GM18861 (cell line): ENCODE results near the gene CMKLR1.
A peak's percentile ranks its signal among the peaks of the same experiment; 100 is the strongest.

Experiments
- ATAC-seq: cut with Tn5 transposase; IDR thresholded peaks from one replicate; pipeline ENCODE4 v1.9.1; 2021; ENCODE audit not compliant: unreplicated experiment

CMKLR1 gene

DNA sequence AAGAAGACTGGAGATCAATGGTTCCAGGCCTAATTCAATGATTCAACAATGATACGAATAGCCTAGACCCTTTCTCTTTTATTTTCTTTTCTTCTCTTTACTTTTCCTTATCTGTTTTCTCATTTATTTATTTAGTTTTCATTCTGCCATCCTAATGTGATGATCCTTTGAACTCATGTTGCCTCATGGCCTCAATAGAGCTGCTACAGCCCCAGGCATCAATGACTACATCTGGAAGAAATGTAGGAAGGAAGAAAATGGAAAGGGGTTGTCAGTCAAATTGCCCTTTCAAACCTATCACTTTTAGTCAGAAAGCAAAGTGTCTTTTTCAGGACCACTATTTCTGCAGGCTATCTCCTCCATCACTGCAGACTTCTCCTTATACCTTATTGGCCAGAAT is 69.9 kb downstream of the CMKLR1 start:
- ATAC-seq, result no peak

DNA sequence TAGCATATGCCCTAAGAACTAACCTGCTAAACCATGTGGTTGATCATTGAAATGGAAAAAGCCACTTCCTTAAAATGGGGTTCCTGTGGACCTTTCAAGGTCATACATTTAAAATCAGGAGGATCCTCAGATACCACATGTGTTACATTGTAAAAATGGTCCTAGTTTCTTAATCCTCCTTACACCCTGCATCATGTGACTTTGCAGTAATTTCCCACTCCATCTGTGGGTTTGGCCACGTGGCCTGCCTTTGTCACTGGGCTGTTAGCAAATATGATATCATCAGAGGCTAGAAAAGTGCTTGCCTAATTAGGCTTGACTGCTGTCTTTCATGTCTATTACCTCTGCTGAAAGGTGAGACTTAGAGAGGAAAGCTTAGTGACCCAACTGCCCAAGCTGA is 70.7 kb downstream of the CMKLR1 start:
- ATAC-seq, result peak; percentile 39

DNA sequence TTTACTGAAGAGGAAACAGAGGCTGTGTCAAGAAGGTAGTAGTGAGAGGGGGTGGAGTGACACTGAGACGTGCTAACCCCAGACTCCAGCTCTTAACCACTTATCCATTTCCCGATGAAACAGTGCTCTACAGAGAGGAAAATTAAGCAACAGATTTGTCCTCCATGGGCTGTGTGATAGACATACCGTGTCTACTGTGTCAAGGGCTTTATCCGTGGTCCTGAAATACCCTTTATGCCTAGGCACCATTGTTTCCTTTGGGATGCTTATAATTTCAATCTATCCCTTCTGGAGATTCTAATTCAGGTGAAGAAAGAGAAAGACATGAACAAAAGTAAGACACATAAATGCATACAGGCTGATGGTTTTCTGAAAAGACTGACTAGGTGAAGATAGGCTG is 71.7 kb downstream of the CMKLR1 start:
- ATAC-seq, result no peak

GRCh38 chr12:108266131-108266530 is 73.0 kb downstream of the CMKLR1 start:
- no peak for ATAC-seq

DNA sequence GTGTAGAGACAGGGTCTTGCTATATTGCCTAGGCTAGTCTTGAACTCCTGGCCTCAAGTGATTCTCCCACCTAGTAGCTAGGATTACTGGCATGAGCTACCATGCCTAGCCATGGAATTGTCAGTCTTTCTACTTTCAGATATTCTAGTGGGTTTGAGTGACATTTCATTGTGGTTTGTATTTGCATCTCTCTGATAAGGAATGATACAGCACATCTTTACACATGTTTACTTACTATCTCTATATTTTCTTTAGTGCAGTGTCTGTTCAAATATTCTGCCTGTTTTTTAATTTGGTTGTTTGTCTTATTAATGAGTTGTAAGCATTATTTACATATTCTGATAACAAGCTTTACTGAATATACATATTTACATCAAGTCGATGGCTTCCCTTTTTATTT is 73.6 kb downstream of the CMKLR1 start:
- no peak for ATAC-seq

GRCh38 chr12:108260969-108261368 is 78.1 kb downstream of the CMKLR1 start:
- no peak for ATAC-seq

GRCh38 chr12:108260039-108260438 is 79.1 kb downstream of the CMKLR1 start:
- ATAC-seq, result no peak

- no peak for ATAC-seq
Measured at GRCh38 chr12:108257610-108258106, 81.5 kb downstream of the CMKLR1 start.

- ATAC-seq, result no peak
Measured at GRCh38 chr12:108257004-108257403, 82.1 kb downstream of the CMKLR1 start.

- no peak for ATAC-seq
Measured at GRCh38 chr12:108255252-108255602, 83.9 kb downstream of the CMKLR1 start.

GRCh38 chr12:108254517-108255251 is 84.4 kb downstream of the CMKLR1 start:
- ATAC-seq, result no peak

DNA sequence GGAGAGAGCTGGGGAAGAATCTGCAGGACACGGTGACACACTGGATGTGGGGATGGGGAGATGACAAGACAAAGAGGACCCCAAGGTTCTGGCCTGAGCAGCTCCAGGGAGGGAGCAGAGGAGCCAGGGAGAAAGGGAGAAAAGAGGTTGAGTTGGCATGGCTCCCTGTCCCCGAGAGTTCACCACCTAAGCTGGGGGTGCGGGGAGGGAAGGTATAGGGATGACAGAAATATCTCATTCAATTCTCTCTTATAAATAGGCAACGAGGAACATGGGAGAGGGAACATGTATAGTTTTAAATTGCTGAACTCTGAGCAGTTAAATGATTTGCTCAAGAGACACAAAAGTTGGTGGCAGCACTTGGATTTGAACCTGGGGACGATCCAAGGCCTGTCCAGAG is 85.1 kb downstream of the CMKLR1 start:
- ATAC-seq, result no peak

- no peak for ATAC-seq
Measured at GRCh38 chr12:108253540-108253939, 85.6 kb downstream of the CMKLR1 start.

DNA sequence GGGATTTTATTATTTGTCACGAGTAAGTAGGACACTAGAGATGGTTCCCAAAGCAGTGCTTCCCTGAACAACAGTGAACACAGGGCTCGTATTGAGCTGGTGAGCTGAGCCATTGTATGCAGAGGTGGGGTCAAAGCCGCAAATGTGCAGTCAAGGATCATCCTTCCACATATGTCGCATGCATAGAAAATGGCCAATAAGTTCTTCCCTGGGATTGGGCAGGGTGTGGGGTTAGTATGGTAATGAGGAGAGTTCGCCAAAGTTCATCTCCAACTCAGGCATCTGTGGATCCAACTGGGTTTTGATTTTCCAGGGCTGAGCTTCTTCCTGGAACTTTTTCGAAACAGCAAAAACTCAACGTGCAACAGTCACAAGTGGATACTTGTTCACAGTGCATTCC is 86.6 kb downstream of the CMKLR1 start:
- ATAC-seq, result no peak

DNA sequence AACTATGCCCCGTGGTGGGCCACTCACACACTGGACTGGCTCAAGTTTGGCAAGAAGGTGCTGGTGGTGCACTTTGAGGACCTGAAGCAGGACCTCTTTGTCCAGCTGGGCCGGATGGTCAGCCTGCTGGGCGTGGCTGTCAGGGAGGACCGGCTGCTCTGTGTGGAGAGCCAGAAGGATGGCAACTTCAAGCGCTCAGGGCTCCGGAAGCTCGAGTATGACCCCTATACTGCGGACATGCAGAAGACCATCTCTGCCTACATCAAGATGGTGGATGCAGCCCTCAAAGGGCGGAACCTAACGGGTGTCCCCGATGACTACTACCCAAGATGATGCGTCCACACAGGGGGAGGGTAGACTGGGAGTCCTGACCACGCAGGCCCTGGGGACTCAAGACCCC is 91.1 kb downstream of the CMKLR1 start:
- no peak for ATAC-seq

DNA sequence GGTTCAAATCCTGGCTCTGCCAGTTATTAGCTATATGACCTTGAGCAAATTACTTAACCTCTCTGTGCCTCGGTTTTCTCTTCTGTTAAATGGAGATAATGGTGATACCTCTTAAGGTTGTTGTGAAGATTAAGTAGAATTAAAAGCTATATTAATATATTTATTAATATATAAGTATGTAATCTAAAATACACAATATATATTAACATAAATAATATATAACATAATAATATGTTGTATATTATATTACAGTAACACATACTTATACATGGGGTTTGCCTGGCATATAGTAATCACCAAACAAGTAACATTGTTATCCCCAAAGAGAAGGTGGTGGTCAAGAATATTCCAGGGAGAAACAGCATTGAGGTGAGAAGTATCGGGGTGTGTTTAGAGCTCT is 92.0 kb downstream of the CMKLR1 start:
- ATAC-seq, result no peak

- no peak for ATAC-seq
Measured at GRCh38 chr12:108241986-108242703, 97.0 kb downstream of the CMKLR1 start.

GRCh38 chr12:108240928-108241327 is 98.2 kb downstream of the CMKLR1 start:
- ATAC-seq, result no peak

DNA sequence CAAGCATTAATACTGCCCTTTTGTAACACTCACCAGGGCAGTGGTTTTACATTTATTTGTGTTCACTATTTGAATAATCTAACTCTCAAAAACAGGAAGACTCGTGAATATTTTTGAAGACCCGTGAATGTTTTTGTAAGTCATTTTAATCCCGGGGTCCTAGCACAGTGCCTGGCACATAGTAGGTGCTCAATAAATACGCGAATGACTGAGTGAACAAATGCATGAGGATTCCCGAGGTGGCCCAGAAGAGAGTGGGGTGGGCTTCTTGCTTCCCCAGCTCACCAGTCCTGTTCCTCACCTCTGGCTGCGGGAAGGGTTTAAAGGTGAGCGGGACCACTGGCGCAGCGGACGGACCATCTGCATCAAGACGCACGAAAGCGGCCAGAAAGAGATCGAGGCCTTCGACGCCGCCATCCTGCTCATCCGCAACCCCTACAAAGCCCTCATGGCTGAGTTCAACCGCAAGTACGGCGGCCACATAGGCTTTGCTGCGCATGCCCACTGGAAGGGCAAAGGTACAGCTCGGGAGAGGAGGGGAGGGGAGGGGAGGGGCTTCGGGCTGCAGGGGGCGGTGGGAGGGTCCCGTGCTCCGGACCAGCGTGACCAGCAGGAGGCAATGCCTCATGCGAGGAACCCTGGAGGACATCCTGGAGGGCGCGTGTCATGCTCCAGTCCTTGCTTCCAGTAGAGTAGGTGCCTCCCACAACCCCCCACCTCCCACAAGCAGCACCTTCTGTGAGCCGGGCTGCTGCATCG is 98.9 kb downstream of the CMKLR1 start:
- no peak for ATAC-seq

DNA sequence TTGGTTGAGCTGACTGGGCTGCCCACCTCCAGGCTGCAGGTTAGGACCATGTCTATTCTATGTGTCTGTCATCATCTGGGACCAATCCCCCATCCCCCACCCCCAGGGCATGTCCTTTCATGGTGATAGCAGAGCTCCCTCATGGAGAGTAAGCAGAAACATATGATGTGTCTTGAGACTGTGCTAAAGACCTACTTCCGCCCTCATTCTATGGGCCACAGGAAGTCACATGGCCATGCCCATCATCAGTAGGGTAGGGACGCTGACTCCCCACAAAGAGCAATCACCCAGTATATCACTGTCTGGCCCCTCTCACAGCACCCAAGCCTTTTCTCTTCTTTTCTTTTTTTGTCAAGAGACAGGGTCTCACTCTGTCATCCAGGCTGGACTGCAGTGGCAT is 99.7 kb downstream of the CMKLR1 start:
- no peak for ATAC-seq

- no peak for ATAC-seq
Measured at GRCh38 chr12:108238474-108238873, 100.6 kb downstream of the CMKLR1 start.
